GM19395 (cell line): Measurements from ENCODE around the gene PNKD.
"Not testable (repeated sequence)": the region's sequence is repeated elsewhere in the genome, so short reads cannot be mapped to it uniquely, and the experiment has no call there.

Source experiments
- ATAC-seq: cut with Tn5 transposase; IDR thresholded peaks from one replicate; pipeline ENCODE4 v1.9.1; 2021; ENCODE audit warnings: mild to moderate bottlenecking, moderate library complexity; ENCODE audit not compliant: unreplicated experiment

The PNKD gene

GRCh38 chr2:218272531-218273212 lies 2.4 kb downstream of the PNKD start:
- ATAC-seq: no peak

DNA sequence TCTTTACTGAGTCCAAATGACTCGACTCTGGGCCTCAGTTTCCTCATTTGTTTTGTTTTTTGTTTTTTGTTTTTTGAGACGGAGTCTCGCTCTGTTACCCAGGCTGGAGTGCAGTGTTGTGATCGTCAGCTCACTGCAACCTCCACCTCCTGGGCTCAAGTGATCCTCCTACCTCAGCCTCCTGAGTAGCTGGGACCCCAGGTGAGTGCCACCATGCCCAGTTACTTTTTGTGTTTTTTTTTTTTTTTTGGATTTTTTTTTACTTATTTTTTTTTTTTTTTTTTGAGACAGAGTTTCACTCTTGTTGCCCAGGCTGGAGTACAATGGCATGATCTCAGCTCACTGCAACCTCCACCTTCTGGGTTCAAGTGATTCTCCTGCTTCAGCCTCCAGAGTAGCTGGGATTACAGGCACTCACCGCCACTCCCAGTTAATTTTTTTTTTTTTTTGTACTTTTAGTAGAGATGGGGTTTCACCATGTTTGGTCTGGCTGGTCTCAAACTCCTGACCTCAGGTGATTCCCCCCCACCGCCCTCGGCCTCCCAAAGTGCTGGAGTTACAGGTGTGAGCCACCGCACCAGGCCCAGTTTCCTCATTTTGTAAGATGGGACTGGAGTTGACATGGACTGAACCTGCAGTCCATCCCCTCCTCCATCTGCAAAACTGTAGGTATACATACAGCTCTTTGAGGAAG lies 3.0 kb downstream of the PNKD start:
- ATAC-seq: not testable (repeated sequence)

DNA sequence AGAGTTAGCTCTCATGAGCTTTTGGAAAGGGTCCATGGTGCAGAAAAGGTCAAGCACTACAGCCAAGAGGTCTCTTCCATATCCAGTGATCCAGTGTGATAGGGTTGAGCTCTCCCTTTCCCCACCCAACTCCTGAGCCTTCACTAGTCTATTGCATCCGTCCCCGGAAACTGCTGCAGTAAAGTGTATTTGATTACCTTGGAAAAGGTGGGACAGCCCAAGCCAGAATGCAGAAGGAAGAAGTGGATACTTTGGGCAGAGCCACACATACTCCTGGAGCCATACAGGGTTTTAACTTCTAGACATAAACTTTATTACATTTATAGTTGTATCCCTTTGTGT lies 3.6 kb downstream of the PNKD start:
- ATAC-seq: no peak

DNA sequence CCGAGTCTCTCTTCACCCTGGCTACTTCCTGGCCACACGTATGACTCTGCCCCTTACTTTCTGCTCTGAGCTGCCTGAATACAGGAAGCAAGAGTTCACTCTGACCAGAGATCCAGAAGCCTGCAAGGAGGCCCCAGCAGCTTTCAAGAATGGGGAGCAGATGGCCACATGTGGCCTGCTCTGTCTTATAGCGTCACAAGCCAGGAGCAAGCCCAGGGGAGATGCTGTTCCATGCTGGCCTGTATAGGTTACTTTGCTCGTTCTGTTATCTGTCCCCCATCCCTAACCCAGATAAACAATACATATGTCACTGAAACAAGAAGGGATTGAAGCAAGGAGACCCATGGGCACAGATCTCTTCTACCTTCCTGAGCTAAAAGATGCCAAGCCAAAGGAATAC lies 4.3 kb downstream of the PNKD start:
- ATAC-seq: no peak

DNA sequence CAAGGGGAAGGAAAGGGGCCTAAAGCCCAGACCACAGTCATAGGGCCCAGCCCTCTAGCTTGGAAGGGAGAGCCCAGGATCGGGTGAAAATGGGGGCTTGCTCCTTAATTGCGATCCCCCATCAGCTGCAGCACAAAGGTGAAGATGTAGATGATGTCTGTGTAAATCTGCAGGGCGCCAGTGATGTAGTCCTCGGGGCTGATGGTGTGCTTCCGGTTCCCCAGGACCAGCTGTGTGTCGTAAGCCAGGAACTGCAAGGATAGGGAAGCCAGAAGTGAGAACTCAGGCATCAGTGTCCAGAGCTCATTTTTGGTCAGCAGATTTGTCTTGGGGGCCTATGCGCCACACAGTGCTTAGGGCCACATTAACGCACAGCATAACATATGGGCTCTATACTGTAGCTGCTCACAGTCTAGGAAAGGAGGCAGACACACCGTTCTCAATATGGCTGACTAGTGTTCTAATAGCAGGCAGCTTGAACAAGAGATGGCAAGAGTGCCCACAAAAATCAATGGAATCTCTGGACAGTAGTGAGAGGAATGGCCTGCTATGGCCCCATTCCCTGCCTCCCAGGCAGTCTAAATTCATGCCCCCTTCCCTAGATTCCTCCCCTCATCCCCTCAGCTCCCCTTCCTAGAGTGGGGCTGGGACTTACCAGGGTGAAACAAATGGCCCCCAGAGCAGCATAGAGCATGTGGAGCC lies 5.2 kb downstream of the PNKD start:
- no peak for ATAC-seq

GRCh38 chr2:218276986-218277755 lies 6.9 kb downstream of the PNKD start:
- ATAC-seq: no peak

GRCh38 chr2:218277921-218278320 lies 7.6 kb downstream of the PNKD start:
- ATAC-seq: no peak

DNA sequence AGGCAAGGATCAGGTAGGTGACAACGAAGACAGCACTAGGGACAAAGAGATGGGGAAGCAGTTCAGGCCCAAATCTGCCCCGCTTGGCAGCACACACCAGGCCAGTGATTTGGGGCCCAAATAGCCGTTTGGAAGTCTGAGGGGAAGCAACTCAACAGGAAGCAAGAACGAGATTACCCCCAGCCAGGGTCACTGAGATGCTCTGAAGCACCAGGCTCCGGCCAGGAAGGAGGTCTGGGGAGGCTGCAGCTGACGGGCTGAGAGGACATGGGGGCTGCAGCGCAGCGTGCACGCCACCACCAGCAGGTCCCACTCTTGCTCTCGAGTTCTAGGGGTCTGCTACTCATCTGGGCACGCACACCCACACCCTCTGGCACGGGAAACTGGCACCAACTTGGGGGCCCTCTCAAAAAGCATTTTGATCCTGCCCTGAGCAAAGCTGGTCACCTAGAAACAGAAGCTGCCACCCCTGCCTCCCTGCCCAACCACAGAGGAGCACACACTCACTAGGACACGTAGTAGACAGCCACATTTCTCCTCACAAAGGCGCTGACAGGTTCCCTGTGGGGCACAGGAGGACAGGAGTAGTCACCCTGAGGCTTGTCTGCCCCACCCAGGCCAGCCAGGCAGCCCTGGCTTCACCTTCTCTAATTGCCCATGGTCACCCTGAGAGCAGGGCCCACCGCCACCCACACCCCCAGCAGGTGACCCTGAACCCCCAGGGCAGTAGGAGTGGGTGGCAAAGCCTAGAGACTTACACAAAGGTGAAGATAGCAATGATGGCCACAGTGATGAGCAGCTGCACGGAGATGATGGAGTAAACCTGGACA lies 8.4 kb downstream of the PNKD start:
- ATAC-seq: no peak

- ATAC-seq: no peak
These were observed 10.0 kb downstream of the PNKD start for GRCh38 chr2:218280260-218280870.

GRCh38 chr2:218281449-218281848 lies 11.1 kb downstream of the PNKD start:
- ATAC-seq: no peak

- ATAC-seq: no peak
These were observed 12.1 kb downstream of the PNKD start for GRCh38 chr2:218282173-218282991.

- peak; percentile 50 for ATAC-seq
These were observed 13.9 kb downstream of the PNKD start for GRCh38 chr2:218284106-218284811.

DNA sequence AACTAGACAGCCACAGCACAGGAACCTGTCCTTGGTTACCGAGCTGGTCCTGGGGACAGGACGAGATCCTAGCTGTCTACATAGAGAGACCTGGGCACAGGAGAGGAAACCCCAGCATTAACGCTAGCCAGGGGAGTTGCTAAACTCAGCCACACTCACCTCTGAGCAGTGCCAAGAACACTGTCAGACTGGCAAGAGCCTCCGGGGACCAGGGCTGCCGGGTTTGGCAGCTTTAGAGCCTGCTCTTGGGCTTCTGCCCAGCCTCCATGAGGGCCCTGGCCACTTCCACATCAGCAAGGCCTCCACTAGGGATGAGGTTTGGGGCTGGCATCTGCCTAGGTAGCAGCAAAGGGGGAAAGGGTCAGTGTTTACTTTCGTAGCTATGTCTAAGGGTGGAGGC lies 15.3 kb downstream of the PNKD start:
- ATAC-seq: no peak

DNA sequence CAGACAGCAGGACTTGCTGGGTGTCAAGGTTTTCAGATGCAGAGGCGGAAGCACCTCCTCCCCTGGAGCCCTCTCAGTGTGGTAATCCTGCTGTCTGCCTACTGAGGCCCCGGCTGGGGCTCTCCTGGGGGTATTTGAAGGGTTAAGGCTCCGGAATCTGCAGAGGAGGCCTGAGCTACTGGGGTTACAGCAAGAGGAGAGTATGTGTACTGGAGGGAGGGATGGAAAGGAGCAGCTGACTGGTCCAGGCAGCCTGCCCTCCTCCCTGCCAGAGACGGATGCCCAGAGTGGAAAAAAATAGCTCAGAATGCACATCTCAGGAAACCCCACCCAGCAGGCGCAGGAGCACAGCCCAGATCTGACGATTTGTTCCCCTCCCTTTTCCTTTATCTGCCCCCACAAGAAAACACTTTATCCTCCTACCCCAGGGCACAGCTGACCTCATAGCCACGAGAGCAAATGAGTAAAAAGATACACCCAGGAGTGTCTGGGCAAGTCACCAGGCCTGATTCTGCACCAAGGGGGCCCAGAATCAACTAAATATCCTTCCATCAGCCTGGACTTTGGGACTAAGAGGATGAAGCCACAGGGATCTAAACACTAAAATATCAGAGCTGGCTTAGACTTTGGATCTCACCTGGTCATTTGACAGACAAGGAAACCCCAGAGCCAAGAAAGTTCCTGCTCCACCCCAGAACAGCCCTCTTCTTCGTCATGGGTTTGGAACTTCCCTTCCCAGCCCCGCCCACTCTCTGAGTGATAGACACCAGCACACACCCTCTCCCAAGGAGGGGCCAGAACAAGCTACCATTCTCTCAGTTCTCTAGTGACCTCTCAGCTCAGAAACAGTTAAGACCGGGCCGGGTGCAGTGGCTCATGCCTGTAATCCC lies 16.5 kb downstream of the PNKD start:
- ATAC-seq: peak; percentile 70

GRCh38 chr2:218289639-218290315 lies 19.5 kb downstream of the PNKD start:
- ATAC-seq: no peak

DNA sequence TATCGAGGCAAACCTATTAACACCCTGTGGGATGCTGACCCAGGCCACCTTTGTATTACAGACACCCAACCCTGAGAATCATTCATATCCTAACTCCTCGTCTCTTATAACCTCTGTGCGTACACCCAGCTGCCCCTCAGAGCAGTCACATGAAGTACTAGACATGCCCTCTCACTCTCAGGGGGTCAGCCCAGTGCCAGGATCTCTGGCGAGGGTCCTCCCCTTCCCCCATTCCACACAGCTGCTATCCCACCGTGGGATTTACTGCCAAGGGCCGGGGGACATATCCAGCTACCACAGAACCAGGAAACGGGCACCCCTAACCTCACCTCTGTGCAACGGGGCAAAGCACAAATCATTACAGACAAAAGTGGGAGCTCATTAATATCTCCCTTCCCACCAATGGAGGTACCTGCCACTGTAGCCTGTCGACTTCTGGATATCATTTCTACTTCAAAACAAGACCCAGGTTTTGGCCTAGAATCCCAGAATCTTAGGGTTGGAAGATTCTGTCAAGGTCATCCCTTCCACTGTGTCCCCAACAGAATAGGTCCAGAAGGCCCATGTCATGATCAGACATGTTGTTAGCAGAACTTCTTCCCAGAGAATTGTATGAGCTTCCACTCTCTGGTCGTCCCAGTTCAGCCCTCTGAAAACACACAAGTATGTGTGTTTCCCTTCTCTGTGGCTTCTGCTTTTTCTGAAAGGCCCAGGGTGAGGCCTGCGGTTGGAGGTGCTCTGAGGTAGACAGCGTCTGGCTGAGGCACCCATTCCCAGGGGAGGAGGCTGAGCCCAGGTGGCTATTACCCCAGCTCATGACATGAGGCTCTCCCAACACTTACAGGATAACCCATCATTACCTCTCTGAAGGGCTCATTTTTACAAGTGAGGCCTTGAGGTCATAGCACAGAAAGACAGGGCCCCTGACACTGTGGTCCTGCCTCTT lies 20.3 kb downstream of the PNKD start:
- peak; percentile 54 for ATAC-seq
